GM23338 (cell line): Measurements from ENCODE around the gene AGRP.

ENCODE experiments used
- EZH2 ChIP-seq: fragments of 200-600 bp; sonication (generic); IDR thresholded peaks from one replicate; pipeline ENCODE4 v1.8.0; 2017; ENCODE audit warnings: antibody characterized with exemption, mild to moderate bottlenecking, low read depth; ENCODE audit not compliant: unreplicated experiment
- TF ChIP-seq, protein P1 (sequence below), 2 experiments: fragments of 200-600 bp in 1 of 2; sonication (generic) in 1 of 2; conservative IDR thresholded peaks; 2 replicates each; pipeline versions ENCODE4 v1.5.1 to v1.6.1; 2016 to 2017; ENCODE audit warnings: antibody characterized with exemption in 2 of 2, low read depth in 2 of 2, mild to moderate bottlenecking in 2 of 2, moderate library complexity in 1 of 2

GRCh38 chr16:67521095-67521804, 37.9 kb upstream of the AGRP start:
- TF ChIP-seq EZH2: no peak
- TF ChIP-seq, protein P1, sequence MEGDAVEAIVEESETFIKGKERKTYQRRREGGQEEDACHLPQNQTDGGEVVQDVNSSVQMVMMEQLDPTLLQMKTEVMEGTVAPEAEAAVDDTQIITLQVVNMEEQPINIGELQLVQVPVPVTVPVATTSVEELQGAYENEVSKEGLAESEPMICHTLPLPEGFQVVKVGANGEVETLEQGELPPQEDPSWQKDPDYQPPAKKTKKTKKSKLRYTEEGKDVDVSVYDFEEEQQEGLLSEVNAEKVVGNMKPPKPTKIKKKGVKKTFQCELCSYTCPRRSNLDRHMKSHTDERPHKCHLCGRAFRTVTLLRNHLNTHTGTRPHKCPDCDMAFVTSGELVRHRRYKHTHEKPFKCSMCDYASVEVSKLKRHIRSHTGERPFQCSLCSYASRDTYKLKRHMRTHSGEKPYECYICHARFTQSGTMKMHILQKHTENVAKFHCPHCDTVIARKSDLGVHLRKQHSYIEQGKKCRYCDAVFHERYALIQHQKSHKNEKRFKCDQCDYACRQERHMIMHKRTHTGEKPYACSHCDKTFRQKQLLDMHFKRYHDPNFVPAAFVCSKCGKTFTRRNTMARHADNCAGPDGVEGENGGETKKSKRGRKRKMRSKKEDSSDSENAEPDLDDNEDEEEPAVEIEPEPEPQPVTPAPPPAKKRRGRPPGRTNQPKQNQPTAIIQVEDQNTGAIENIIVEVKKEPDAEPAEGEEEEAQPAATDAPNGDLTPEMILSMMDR (conservative IDR thresholded peaks at IDR 0.05; ENCODE audit: low read depth in 2 of 2): peak; percentile 76 to 99
